Keratinocyte (primary cell): ENCODE measurements around the gene IFI16.

ENCODE experiments used
- CTCF ChIP-seq, 3 experiments: IDR thresholded peaks in 1 of 3; conservative IDR thresholded peaks in 1 of 3; optimal IDR thresholded peaks in 1 of 3; 2 replicates in 2 of 3; 3 replicates in 1 of 3; pipeline versions ENCODE3 to v1.5.1; 2011; ENCODE audit warnings: low read length in 3 of 3, mild to moderate bottlenecking in 3 of 3, moderate library complexity in 2 of 3, control low read depth in 1 of 3, inconsistent platforms in 1 of 3; ENCODE audit not compliant: insufficient read depth in 2 of 3; ENCODE audit errors: extremely low read depth in 1 of 3
- EZH2 ChIP-seq: IDR thresholded peaks from one replicate; pipeline ENCODE4 v1.6.1; 2012; ENCODE audit warnings: inconsistent platforms, mild to moderate bottlenecking, low read length, moderate library complexity

GRCh38 chr1:159091607-159092031 lies 81.9 kb downstream of the IFI16 start:
- no peak for TF ChIP-seq CTCF (optimal IDR thresholded peaks at IDR 0.05 in 1 of 3, IDR thresholded peaks at IDR 0.05 in 1 of 3, conservative IDR thresholded peaks at IDR 0.05 in 1 of 3; ENCODE audit: extremely low read depth in 1 of 3, insufficient read depth in 2 of 3, low read length in 3 of 3)
- TF ChIP-seq EZH2: no peak
